Measurements from ENCODE around the gene SIGLEC5. TPM values are rescaled to one million over a fixed set of nuclear protein-coding genes. Genes with fewer than 3 reads are reported as not detected.
"Not testable (repeated sequence)": the region's sequence is repeated elsewhere in the genome, so short reads cannot be mapped to it uniquely, and the experiment has no call there.

The SIGLEC5 gene
- total RNA-seq, 1 donor from 2014 or later, result not detected

DNA sequence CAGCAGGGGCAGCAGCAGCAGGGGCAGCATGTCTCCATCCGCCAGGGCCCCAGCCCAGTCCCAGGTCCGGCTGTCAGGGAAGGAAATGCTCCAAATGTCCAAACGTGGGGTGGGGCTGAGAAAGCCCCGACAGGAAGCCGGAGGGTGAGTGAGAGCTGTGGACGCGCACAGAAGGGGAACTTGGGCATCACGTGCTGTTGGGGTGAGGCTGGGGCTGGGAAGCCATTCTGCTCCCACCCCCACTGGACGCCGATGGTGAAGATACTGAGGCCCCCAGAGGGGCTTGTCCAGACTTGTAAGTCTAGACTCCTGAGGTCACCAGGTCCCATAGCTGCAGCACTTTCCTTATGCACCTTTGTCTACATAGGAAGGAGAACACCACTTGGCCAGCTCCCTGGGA, 16.5 kb upstream of the SIGLEC5 start, which contains the start of gene SIGLEC14:
Gene SIGLEC14, minus strand, starts transcription at position 96 of the 400 bp plus-strand sequence. Its CDS starts 66 bp downstream, at position 30.
- H3K27ac Mint-ChIP-seq; H3K4me1 Mint-ChIP-seq (ENCODE audit: low read depth); H3K36me3 Mint-ChIP-seq (ENCODE audit: low read depth); H3K4me3 Mint-ChIP-seq; DNase-seq (ENCODE audit: low spot score); H3K9me3 Mint-ChIP-seq; H3K27me3 Mint-ChIP-seq (ENCODE audit: insufficient read depth); intact Hi-C loops (cut with micrococcal nuclease): not testable (repeated sequence)

DNA sequence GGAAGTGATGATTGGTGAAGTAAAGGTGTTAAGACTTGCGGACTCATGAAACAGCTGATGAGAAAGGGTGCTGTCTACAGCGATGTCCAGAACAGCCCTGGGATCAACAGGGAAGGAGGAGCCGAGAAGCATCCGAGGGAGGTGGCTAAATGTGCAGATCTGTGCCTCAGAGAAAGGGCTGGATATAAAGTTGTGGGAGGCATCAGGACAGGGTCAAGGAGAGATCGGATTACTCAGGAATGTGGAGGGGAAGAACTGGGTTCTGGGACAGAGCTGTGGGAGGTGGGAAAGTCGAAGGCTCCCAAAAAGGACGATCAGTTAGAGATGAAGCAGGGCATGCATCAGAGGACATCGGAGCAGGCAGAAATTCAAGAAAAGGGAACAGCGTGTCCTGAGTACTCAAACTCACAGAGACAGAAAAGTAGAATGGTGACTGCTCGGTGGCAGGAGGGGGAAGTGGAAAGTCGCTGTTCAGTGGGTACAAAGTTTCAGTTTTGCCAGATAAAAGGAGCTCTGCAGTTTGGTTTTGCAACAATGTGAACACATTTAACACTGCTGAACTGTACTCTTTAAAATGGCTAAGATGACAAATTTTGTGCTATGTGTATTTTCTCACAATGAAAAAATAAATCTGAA, 14.6 kb upstream of the SIGLEC5 start:
- no peak for DNase-seq (ENCODE audit: low spot score)
- Mint-ChIP-seq H3K27ac (no peak overlapping the region), H3K27me3 (ENCODE audit: insufficient read depth) (peaks cover 9% of the 10 kb centered on the region), H3K4me3 (no peak overlapping the region), H3K4me1 (ENCODE audit: low read depth) (no peaks in the 10 kb centered on the region), H3K36me3 (ENCODE audit: low read depth) (no peaks in the 10 kb centered on the region), H3K9me3 (no peaks in the 10 kb centered on the region)
- intact Hi-C loops (cut with micrococcal nuclease), result loop anchor here (1.0 kb wide), 1 partner anchor 13 kb away; no protein-coding TSS in a partner anchor

DNA sequence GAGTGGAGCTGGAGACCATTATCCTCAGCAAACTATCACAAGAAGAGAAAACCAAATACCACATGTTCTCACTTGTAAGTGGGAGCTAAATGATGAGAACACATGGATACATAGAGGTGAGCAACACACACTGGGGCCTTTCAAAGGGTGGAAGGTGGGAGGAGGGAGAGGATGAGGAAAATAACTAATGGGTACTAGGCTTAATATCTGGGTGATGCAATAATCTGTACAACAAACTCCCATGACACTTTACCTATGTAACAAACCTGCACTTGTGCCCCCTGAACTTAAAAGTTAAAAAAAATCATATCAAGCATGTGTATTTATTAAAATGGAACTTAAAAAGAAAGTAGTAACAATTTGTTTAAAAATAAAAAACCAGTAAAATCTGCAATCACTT, 11.4 kb upstream of the SIGLEC5 start:
- peaks cover 18% of the 10 kb centered on the region for H3K27me3 Mint-ChIP-seq (ENCODE audit: insufficient read depth)
- H3K36me3 Mint-ChIP-seq (ENCODE audit: low read depth), result no peaks in the 10 kb centered on the region
- peaks cover 7% of the 10 kb centered on the region for H3K9me3 Mint-ChIP-seq
- no peak overlapping the region for H3K27ac Mint-ChIP-seq
- no peak overlapping the region for H3K4me3 Mint-ChIP-seq
- DNase-seq (ENCODE audit: low spot score), result no peak
- H3K4me1 Mint-ChIP-seq (ENCODE audit: low read depth), result no peaks in the 10 kb centered on the region
- intact Hi-C loops (cut with micrococcal nuclease), result no loop called here

DNA sequence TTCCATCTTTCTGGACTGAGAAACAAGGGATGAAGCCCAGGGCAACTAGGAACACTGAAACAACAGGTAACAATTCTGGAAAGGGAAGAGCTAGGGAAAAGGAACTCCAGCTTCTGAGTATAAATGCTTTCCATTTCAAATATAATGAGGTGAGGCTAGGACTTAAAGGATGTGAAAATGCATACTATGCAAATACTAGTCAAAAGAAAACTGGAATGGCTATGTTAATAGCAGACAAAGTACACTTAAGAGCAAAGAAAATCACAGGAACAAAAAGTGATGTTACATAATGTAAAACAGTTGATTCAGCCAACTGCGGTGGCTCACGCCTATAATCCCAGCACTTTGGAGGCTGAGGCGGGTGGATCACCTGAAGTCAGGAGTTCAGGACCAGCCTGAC, 10.2 kb upstream of the SIGLEC5 start:
- DNase-seq (ENCODE audit: low spot score), result no peak
- no peak overlapping the region for H3K27ac Mint-ChIP-seq
- no peaks in the 10 kb centered on the region for H3K36me3 Mint-ChIP-seq (ENCODE audit: low read depth)
- no peak overlapping the region for H3K4me3 Mint-ChIP-seq
- peaks cover 18% of the 10 kb centered on the region for H3K27me3 Mint-ChIP-seq (ENCODE audit: insufficient read depth)
- H3K4me1 Mint-ChIP-seq (ENCODE audit: low read depth), result no peaks in the 10 kb centered on the region
- intact Hi-C loops (cut with micrococcal nuclease), result no loop called here
- H3K9me3 Mint-ChIP-seq, result peaks cover 8% of the 10 kb centered on the region

DNA sequence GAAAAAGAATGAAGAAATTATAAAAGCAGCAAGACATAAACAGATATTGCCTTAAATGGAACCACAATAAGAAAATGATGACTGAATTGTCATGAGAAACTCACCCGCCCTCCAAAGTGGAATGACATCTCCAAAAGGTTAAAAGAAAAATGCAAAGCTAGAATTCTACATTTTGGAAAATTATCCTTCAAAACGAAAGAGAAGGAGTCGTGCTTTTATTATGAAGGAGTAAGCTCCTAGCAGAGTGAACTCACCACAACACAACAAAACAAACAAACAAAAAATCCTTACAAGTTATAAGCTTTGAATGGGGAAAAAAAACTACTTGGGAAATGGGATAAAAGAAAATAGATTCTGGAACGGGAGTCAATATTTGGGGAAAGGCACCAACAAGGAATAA, 9.7 kb upstream of the SIGLEC5 start:
- Mint-ChIP-seq H3K27me3 (ENCODE audit: insufficient read depth) (peaks cover 18% of the 10 kb centered on the region), H3K4me3 (no peak overlapping the region), H3K9me3 (peaks cover 8% of the 10 kb centered on the region), H3K4me1 (ENCODE audit: low read depth) (no peaks in the 10 kb centered on the region), H3K36me3 (ENCODE audit: low read depth) (no peaks in the 10 kb centered on the region), H3K27ac (no peak overlapping the region)
- intact Hi-C loops (cut with micrococcal nuclease), result loop anchor here (5.0 kb wide), 2 partner anchors 38 to 123 kb away; no protein-coding TSS in a partner anchor
- DNase-seq (ENCODE audit: low spot score), result no peak

DNA sequence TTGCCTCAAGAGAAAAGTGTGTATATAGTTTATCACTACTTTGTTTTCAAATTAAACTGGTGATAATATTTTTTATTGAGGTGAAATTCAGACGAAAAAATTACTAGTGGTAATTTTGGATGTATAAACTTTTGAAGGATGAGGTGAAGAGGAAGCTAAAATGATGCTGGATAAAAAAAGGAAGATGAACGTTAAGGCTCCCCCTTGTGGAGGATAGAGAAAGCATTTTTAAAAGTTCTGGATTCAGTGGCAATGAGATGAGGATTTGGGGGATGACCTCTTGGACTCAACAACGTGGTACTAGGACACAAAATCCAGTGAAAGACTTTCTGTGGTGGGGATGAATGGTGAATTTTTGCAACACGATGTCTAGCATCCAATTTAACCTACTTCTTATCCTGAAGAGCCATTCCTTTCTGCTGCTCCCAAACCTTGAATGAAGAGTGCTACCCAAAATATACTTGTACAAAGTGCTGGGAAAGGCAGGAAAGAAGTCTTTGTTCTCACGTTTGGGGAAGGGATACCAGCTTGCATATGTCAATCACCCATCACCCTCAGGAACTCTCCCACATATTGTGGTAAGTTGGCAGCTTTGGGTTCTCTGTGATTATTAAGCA, 7.3 kb upstream of the SIGLEC5 start:
- intact Hi-C loops (cut with micrococcal nuclease), result loop anchor here (1.0 to 5.0 kb wide), 7 partner anchors 19 to 299 kb away; no protein-coding TSS in a partner anchor
- Mint-ChIP-seq H3K27ac (no peak overlapping the region), H3K36me3 (ENCODE audit: low read depth) (no peaks in the 10 kb centered on the region), H3K9me3 (peaks cover 8% of the 10 kb centered on the region), H3K4me3 (no peak overlapping the region), H3K27me3 (ENCODE audit: insufficient read depth) (peaks cover 19% of the 10 kb centered on the region), H3K4me1 (ENCODE audit: low read depth) (no peaks in the 10 kb centered on the region)
- no peak for DNase-seq (ENCODE audit: low spot score)

DNA sequence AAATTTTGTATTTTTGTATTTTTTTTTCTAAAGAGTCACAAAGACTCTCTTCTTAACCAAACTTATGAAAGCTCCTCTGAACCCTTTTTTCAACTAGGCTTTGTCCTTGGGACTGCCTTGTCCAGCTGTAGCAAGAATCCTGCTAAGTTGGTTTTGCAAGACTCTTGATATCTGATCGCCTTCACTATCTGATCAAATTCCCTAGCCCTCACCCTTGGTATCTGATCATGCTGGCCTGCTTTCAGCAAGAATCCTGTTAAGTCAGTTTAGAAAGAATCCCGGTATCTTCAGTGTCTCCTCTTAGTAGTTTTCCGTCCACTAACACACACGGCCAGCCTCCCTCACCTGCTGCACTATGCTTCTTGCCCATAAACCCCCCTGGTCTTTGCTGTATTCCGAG, 1.9 kb upstream of the SIGLEC5 start:
- H3K36me3 Mint-ChIP-seq (ENCODE audit: low read depth), result no peaks in the 10 kb centered on the region
- H3K4me1 Mint-ChIP-seq (ENCODE audit: low read depth), result no peaks in the 10 kb centered on the region
- H3K4me3 Mint-ChIP-seq, result no peak overlapping the region
- H3K9me3 Mint-ChIP-seq, result peaks cover 6% of the 10 kb centered on the region
- peaks cover 10% of the 10 kb centered on the region for H3K27me3 Mint-ChIP-seq (ENCODE audit: insufficient read depth)
- intact Hi-C loops (cut with micrococcal nuclease), result no loop called here
- H3K27ac Mint-ChIP-seq, result no peak overlapping the region
- no peak for DNase-seq (ENCODE audit: low spot score)

DNA sequence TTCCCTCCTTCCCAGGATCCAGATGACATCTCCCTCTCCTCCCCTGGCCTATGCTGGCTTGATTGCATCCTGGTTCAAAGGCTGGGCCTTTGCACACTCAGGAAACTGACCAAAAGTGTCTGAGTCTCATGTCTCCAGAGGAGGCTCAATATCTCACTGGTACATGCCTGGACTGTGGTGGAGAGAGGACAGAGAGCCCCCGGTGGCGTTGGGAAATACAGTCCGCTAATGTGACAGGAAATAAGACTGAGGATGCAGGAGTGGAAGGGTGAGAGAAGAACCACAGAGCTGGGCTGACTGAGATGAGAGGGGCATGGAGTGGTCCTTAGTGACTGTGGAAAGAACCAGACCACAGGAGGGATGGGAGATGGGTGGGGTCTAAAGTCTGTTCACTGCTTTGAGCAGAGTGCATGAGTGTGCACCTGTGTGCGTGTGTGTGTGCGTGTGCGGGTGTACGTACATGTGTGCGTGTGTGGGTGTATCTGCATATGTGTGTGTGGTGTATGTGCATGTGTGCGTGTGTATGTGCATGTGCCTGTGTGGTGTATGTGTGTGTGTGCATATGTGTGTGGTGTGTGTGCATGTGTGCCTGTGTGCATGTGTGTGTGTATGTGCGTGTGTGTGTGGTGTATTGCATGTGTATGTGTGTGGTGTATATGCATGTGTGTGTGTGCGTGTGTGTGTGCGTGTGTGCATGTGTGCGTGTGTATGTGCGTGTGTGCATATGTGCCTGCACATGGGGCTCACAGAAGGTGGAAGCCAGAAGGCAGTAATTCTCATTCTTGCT, 1.9 kb downstream of the SIGLEC5 start:
- intact Hi-C loops (cut with micrococcal nuclease), result no loop called here
- no peaks in the 10 kb centered on the region for H3K36me3 Mint-ChIP-seq (ENCODE audit: low read depth)
- H3K4me1 Mint-ChIP-seq (ENCODE audit: low read depth), result no peaks in the 10 kb centered on the region
- no peaks in the 10 kb centered on the region for H3K9me3 Mint-ChIP-seq
- no peak overlapping the region for H3K27ac Mint-ChIP-seq
- H3K27me3 Mint-ChIP-seq (ENCODE audit: insufficient read depth), result peaks cover 10% of the 10 kb centered on the region
- no peak overlapping the region for H3K4me3 Mint-ChIP-seq
- no peak for DNase-seq (ENCODE audit: low spot score)

DNA sequence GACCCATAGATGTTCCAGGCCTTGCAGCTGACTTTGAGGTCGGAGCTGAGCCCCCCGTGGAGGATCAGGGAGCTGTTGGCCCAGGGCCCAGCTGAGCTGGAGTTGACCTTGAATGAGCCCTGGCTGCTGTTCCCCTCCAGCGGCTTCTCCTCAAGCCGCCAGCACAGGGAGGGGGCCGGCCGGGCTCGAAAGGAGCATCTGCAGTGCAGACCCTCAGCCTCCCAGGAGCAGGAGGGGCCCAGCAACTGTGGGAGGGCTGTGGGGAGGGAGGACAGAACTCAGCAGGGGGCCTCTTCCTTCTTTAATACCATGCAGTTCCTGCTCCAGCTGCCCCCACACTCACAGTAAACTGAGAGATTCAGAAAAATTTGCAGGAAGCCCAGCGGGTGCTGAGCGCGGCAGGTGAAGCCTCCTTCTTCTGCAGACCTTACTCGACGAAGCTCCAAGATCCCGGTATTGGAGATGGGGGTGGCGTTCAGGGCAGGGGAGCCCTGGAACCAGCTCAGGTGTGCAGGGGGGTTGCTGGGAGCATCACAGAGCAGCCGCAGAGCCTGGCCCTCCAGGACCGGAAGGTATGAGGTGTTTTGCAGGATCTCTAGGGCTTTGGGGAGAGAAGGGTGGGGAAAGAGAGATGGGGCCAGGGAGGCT, 2.6 kb downstream of the SIGLEC5 start:
- Mint-ChIP-seq H3K9me3 (no peaks in the 10 kb centered on the region), H3K27ac (no peak overlapping the region), H3K4me3 (no peak overlapping the region), H3K27me3 (ENCODE audit: insufficient read depth) (peaks cover 10% of the 10 kb centered on the region), H3K4me1 (ENCODE audit: low read depth) (no peaks in the 10 kb centered on the region), H3K36me3 (ENCODE audit: low read depth) (no peaks in the 10 kb centered on the region)
- DNase-seq (ENCODE audit: low spot score), result no peak
- intact Hi-C loops (cut with micrococcal nuclease), result no loop called here

DNA sequence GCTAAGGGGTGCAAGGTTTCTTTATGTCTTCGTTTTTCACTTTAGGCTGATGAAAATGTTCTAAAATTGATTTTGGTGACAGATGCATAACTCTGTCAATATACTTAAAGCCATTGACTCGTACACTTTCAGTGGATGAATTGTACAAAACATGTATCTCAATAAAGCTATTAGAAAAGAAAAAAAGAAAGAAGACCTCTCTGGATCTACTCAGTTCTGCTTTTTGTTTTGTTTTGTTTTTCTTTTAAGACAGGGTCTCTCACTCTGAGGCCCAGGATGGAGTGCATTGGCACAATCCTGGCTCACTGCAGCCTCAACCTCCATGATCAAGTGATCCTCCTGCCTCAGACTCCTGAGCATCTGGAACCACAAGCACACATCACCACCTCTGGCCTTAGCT, 3.5 kb downstream of the SIGLEC5 start:
- Mint-ChIP-seq H3K4me3 (no peak overlapping the region), H3K27me3 (ENCODE audit: insufficient read depth) (peaks cover 5% of the 10 kb centered on the region), H3K4me1 (ENCODE audit: low read depth) (no peaks in the 10 kb centered on the region), H3K9me3 (no peaks in the 10 kb centered on the region), H3K36me3 (ENCODE audit: low read depth) (no peaks in the 10 kb centered on the region), H3K27ac (no peak overlapping the region)
- intact Hi-C loops (cut with micrococcal nuclease), result no loop called here
- DNase-seq (ENCODE audit: low spot score), result no peak

DNA sequence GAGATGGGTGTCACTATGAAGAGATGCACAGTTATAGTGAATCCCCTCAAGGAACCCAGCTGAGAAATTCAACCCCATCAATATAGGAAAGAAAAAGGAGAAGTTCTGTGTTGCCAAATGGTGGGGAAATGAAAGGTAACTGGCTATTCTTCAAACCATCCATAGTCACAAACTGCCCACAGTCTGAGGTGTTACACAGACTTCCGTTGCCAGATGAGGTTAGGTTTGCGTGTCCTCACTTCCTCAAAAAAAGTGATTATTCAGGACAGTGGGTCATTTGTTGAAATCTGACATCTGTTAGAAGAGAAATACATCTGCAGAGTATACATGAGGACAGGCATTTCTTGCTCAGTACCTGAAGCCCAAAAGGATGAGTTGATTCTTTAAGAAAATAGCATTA, 9.0 kb downstream of the SIGLEC5 start:
- no peak overlapping the region for H3K27ac Mint-ChIP-seq
- no peaks in the 10 kb centered on the region for H3K4me1 Mint-ChIP-seq (ENCODE audit: low read depth)
- H3K4me3 Mint-ChIP-seq, result no peak overlapping the region
- peaks cover 2% of the 10 kb centered on the region for H3K27me3 Mint-ChIP-seq (ENCODE audit: insufficient read depth)
- intact Hi-C loops (cut with micrococcal nuclease), result no loop called here
- H3K9me3 Mint-ChIP-seq, result no peaks in the 10 kb centered on the region
- no peak for DNase-seq (ENCODE audit: low spot score)
- no peaks in the 10 kb centered on the region for H3K36me3 Mint-ChIP-seq (ENCODE audit: low read depth)

DNA sequence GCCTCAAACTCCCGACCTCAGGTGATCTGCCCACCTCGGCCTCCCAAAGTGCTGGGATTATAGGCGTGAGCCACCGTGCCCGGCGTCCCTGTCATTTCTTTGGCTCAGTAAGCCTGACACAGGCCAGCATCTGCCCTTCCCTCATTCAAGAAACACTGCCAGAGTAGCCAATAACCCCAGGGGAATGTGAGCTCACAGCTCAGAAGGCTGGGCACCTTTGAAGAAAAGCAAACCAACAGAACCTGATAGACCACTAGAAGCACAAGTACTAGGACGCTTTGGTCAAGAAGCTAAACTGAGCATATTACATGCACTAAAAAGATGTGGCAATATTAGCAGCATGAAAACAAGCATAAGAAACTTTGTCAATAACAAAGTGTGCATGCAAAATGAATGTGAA, 14.2 kb downstream of the SIGLEC5 start:
- DNase-seq (ENCODE audit: low spot score), result no peak
- no peaks in the 10 kb centered on the region for H3K4me1 Mint-ChIP-seq (ENCODE audit: low read depth)
- H3K9me3 Mint-ChIP-seq, result peaks cover 12% of the 10 kb centered on the region
- intact Hi-C loops (cut with micrococcal nuclease), result no loop called here
- H3K36me3 Mint-ChIP-seq (ENCODE audit: low read depth), result no peaks in the 10 kb centered on the region
- H3K27ac Mint-ChIP-seq, result no peak overlapping the region
- peaks cover 2% of the 10 kb centered on the region for H3K27me3 Mint-ChIP-seq (ENCODE audit: insufficient read depth)
- no peak overlapping the region for H3K4me3 Mint-ChIP-seq

DNA sequence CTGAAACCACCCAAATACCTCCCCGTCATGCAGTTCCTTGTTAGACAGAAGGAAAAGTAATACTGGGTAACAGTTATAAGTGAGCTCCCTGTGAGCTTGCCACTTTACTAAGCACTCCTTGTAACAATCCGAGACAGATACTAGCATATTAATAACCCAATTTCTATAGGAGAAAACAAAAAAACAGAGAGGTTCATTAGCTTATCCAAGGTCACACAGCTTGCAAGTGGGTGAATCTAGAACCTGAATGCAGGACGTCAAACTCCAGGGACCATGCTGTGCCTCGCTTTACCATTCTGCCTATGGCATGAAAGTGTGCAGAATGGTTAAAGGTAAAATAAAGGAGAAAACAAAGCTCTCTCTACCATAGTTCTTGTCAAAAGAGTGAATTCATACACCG, 15.4 kb downstream of the SIGLEC5 start:
- no peak for DNase-seq (ENCODE audit: low spot score)
- intact Hi-C loops (cut with micrococcal nuclease), result no loop called here
- Mint-ChIP-seq H3K9me3 (peaks cover 12% of the 10 kb centered on the region), H3K4me3 (no peak overlapping the region), H3K27me3 (ENCODE audit: insufficient read depth) (peaks cover 2% of the 10 kb centered on the region), H3K36me3 (ENCODE audit: low read depth) (no peaks in the 10 kb centered on the region), H3K4me1 (ENCODE audit: low read depth) (no peaks in the 10 kb centered on the region), H3K27ac (no peak overlapping the region)
